ENCODE data around the gene IL4R.
"Not testable (repeated sequence)": the region's sequence is repeated elsewhere in the genome, so short reads cannot be mapped to it uniquely, and the experiment has no call there.

The IL4R gene

GRCh38 chr16:27409958-27410357 is 96.2 kb downstream of the IL4R start:
- H2BK120ac ChIP-seq (ENCODE audit: low read depth, low read length); H3K14ac ChIP-seq (ENCODE audit: low read length); H4K8ac ChIP-seq (ENCODE audit: low read depth, low read length); H4K91ac ChIP-seq (ENCODE audit: low read depth, low read length, poor library complexity); H3K4me3 ChIP-seq (ENCODE audit: low read length in 2 of 2); H2BK5ac ChIP-seq (ENCODE audit: low read length); H2AFZ ChIP-seq (ENCODE audit: low read length); H2AK5ac ChIP-seq (ENCODE audit: low read depth, low read length); H3K27me3 ChIP-seq (ENCODE audit: control insufficient read depth in 3 of 3, insufficient read depth in 3 of 3, low read depth in 1 of 3, low read length in 3 of 3); H3K27ac ChIP-seq (replicated peaks; ENCODE audit: low read length); H3K9me3 ChIP-seq (replicated peaks in 1 of 2; ENCODE audit: control insufficient read depth in 2 of 2, insufficient read depth in 1 of 2, low read depth in 1 of 2, low read length in 2 of 2); H3K4me2 ChIP-seq (ENCODE audit: insufficient read depth, low read length, poor library complexity, severe bottlenecking); H3K9ac ChIP-seq (ENCODE audit: low read depth, low read length, poor library complexity); H3K23ac ChIP-seq (ENCODE audit: low read depth, low read length, poor library complexity); H2BK15ac ChIP-seq (ENCODE audit: low read length); H3K79me1 ChIP-seq (ENCODE audit: low read depth, low read length); H3K18ac ChIP-seq (ENCODE audit: low read length); H3K36me3 ChIP-seq (replicated peaks in 1 of 2; ENCODE audit: control insufficient read depth in 2 of 2, insufficient read depth in 2 of 2, low read length in 2 of 2); DNase-seq (ENCODE audit: low spot score); H3K4ac ChIP-seq (ENCODE audit: low read length); H2BK12ac ChIP-seq (ENCODE audit: low read length); H3K4me1 ChIP-seq (ENCODE audit: control insufficient read depth in 2 of 2, insufficient read depth in 1 of 2, low read depth in 1 of 2, low read length in 2 of 2): not testable (repeated sequence)
- WGBS, 2 donors (ENCODE audit: extremely low coverage in 2 of 2, insufficient read length in 2 of 2, insufficient replicate concordance in 1 of 2), result no CpG with 5 or more reads among the region's 2 CpGs

- H3K4ac ChIP-seq (ENCODE audit: low read length), result no peak overlapping the region
- H3K36me3 ChIP-seq (replicated peaks in 1 of 2; ENCODE audit: control insufficient read depth in 2 of 2, insufficient read depth in 2 of 2, low read length in 2 of 2), result no peaks in the 10 kb centered on the region
- H2BK15ac ChIP-seq (ENCODE audit: low read length), result no peak overlapping the region
- no peak overlapping the region for H4K8ac ChIP-seq (ENCODE audit: low read depth, low read length)
- H3K4me2 ChIP-seq (ENCODE audit: insufficient read depth, low read length, poor library complexity, severe bottlenecking), result no peak overlapping the region
- H3K14ac ChIP-seq (ENCODE audit: low read length), result no peak overlapping the region
- H3K9ac ChIP-seq (ENCODE audit: low read depth, low read length, poor library complexity), result no peak overlapping the region
- H3K9me3 ChIP-seq (replicated peaks in 1 of 2; ENCODE audit: control insufficient read depth in 2 of 2, insufficient read depth in 1 of 2, low read depth in 1 of 2, low read length in 2 of 2), result peaks cover 0 to 5% of the 10 kb centered on the region in 2 donors
- no peak overlapping the region for H2AFZ ChIP-seq (ENCODE audit: low read length)
- no peaks in the 10 kb centered on the region for H3K79me1 ChIP-seq (ENCODE audit: low read depth, low read length)
- H2BK12ac ChIP-seq (ENCODE audit: low read length), result no peak overlapping the region
- no CpG with 5 or more reads among the region's 1 CpG for WGBS, 2 donors (ENCODE audit: extremely low coverage in 2 of 2, insufficient read length in 2 of 2, insufficient replicate concordance in 1 of 2)
- H3K27me3 ChIP-seq (ENCODE audit: control insufficient read depth in 3 of 3, insufficient read depth in 3 of 3, low read depth in 1 of 3, low read length in 3 of 3), result no peaks in the 10 kb centered on the region
- H3K18ac ChIP-seq (ENCODE audit: low read length), result no peak overlapping the region
- H3K27ac ChIP-seq (replicated peaks; ENCODE audit: low read length), result no peak overlapping the region
- no peak overlapping the region for H2AK5ac ChIP-seq (ENCODE audit: low read depth, low read length)
- no peak overlapping the region for H3K23ac ChIP-seq (ENCODE audit: low read depth, low read length, poor library complexity)
- no peak overlapping the region for H3K4me3 ChIP-seq (ENCODE audit: low read length in 2 of 2)
- no peak for DNase-seq (ENCODE audit: low spot score)
- H2BK5ac ChIP-seq (ENCODE audit: low read length), result no peak overlapping the region
- H4K91ac ChIP-seq (ENCODE audit: low read depth, low read length, poor library complexity), result no peak overlapping the region
- no peak overlapping the region for H2BK120ac ChIP-seq (ENCODE audit: low read depth, low read length)
- H3K4me1 ChIP-seq (ENCODE audit: control insufficient read depth in 2 of 2, insufficient read depth in 1 of 2, low read depth in 1 of 2, low read length in 2 of 2), result peaks cover 4 to 6% of the 10 kb centered on the region in 2 donors
Measured at GRCh38 chr16:27410761-27411160, 97.0 kb downstream of the IL4R start.

DNA sequence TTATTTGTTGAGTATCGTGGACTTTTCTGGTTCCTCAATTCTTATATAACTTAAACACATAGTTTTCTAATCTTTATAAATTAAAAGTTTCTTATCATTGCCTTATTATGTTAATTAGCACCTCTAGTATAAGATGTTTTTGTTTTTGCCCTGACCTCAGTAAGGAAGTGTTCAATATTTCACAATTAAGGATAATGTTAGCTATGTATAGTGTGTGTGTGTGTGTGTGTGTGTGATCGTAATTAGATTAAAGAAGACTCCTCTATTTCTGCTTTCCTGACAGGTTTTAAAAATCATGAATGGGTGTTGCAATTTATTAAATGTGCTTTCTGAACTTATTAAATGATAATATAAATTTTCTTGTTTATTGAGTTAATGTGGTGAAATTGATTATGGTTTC is 100.2 kb downstream of the IL4R start:
- Histone ChIP-seq H3K79me1 (ENCODE audit: low read depth, low read length) (no peaks in the 10 kb centered on the region), H2BK15ac (ENCODE audit: low read length) (no peak overlapping the region), H3K18ac (ENCODE audit: low read length) (no peak overlapping the region), H3K14ac (ENCODE audit: low read length) (no peak overlapping the region), H3K27ac (replicated peaks; ENCODE audit: low read length) (no peak overlapping the region), H3K9ac (ENCODE audit: low read depth, low read length, poor library complexity) (no peak overlapping the region), H2BK5ac (ENCODE audit: low read length) (no peak overlapping the region), H3K23ac (ENCODE audit: low read depth, low read length, poor library complexity) (no peak overlapping the region), H4K8ac (ENCODE audit: low read depth, low read length) (no peak overlapping the region), H3K4ac (ENCODE audit: low read length) (no peak overlapping the region), H3K4me3 (ENCODE audit: low read length in 2 of 2) (no peak overlapping the region), H2AK5ac (ENCODE audit: low read depth, low read length) (no peak overlapping the region), H2BK120ac (ENCODE audit: low read depth, low read length) (no peak overlapping the region), H3K4me1 (ENCODE audit: control insufficient read depth in 2 of 2, insufficient read depth in 1 of 2, low read depth in 1 of 2, low read length in 2 of 2) (peaks cover 0 to 2% of the 10 kb centered on the region in 2 donors), H2AFZ (ENCODE audit: low read length) (no peak overlapping the region), H3K27me3 (ENCODE audit: control insufficient read depth in 3 of 3, insufficient read depth in 3 of 3, low read depth in 1 of 3, low read length in 3 of 3) (no peaks in the 10 kb centered on the region), H3K9me3 (replicated peaks in 1 of 2; ENCODE audit: control insufficient read depth in 2 of 2, insufficient read depth in 1 of 2, low read depth in 1 of 2, low read length in 2 of 2) (peaks cover 0 to 5% of the 10 kb centered on the region in 2 donors), H4K91ac (ENCODE audit: low read depth, low read length, poor library complexity) (no peak overlapping the region), H3K36me3 (replicated peaks in 1 of 2; ENCODE audit: control insufficient read depth in 2 of 2, insufficient read depth in 2 of 2, low read length in 2 of 2) (no peaks in the 10 kb centered on the region), H2BK12ac (ENCODE audit: low read length) (no peak overlapping the region), H3K4me2 (ENCODE audit: insufficient read depth, low read length, poor library complexity, severe bottlenecking) (no peak overlapping the region)
- no peak for DNase-seq (ENCODE audit: low spot score)
- WGBS, 2 donors (ENCODE audit: extremely low coverage in 2 of 2, insufficient read length in 2 of 2, insufficient replicate concordance in 1 of 2), result no CpG with 5 or more reads among the region's 2 CpGs
